Urinary bladder (tissue), 4 donors: ENCODE results near the gene TMEM140. TPM values are rescaled to one million over a fixed set of nuclear protein-coding genes. Genes with fewer than 3 reads are reported as not detected.
"Not testable (repeated sequence)": the region's sequence is repeated elsewhere in the genome, so short reads cannot be mapped to it uniquely, and the experiment has no call there.

Source experiments
- DNase-seq: peaks from one replicate; pipeline ENCODE4 v3.0.0-alpha.2; 2015; ENCODE audit errors: extremely low spot score
- H3K27ac ChIP-seq: one replicate; pipeline ENCODE4 v1.5.1; 2013; ENCODE audit warnings: low read depth, mild to moderate bottlenecking, moderate library complexity
- H3K36me3 ChIP-seq: one replicate; pipeline ENCODE4 v1.6.1; 2013; ENCODE audit warnings: mild to moderate bottlenecking, moderate library complexity; ENCODE audit not compliant: insufficient read depth
- H3K4me1 ChIP-seq: one replicate; pipeline ENCODE4 v1.6.1; 2013; ENCODE audit warnings: mild to moderate bottlenecking, moderate library complexity; ENCODE audit not compliant: insufficient read depth
- H3K4me3 ChIP-seq: one replicate; pipeline ENCODE4 v1.5.1; 2013; ENCODE audit warnings: low read depth, low read length
- WGBS: extraction: QIAGEN DNeasy Blood & Tissue Kit; methylation state at CpG from one replicate; pipeline ENCODE4 v1.1.7; 2013; 5-methylcytosine and 5-hydroxymethylcytosine counted together
- polyA plus RNA-seq: library from polyadenylated mRNA; stranded (reverse); fragments of 200-250 nt; gene quantifications from one replicate; pipeline ENCODE4 v1.2.3, GENCODE V29; 2013
- total RNA-seq: library from RNA; depleted of rRNA; stranded (reverse); fragments of >200 nt; gene quantifications from one replicate; pipeline ENCODE4 v1.2.3, GENCODE V29; 2014
- donor health status: healthy with polysubstance abuse.
- donor health status: healthy.

The TMEM140 gene
- total and polyA plus RNA-seq, 2 donors, result 9.2 to 18.1 TPM

GRCh38 chr7:135162382-135163001 lies 14.6 kb downstream of the TMEM140 start:
- no peak overlapping the region for H3K27ac ChIP-seq

GRCh38 chr7:135164357-135165061 lies 16.6 kb downstream of the TMEM140 start:
- H3K36me3 ChIP-seq, result no peaks in the 10 kb centered on the region
- no peak overlapping the region for H3K4me3 ChIP-seq
- H3K27ac ChIP-seq, result no peak overlapping the region
- 85% methylated on average over 18 of the region's 18 CpGs for WGBS
- no peak for DNase-seq
- H3K4me1 ChIP-seq, result peaks cover 2% of the 10 kb centered on the region

More at GRCh38 chr7:135162382-135163001, 14.6 kb downstream of the TMEM140 start:
- 96% methylated on average over 2 of the region's 2 CpGs for WGBS
- Histone ChIP-seq H3K36me3 (no peaks in the 10 kb centered on the region), H3K4me3 (no peak overlapping the region), H3K4me1 (peaks cover 2% of the 10 kb centered on the region)
- no peak for DNase-seq

GRCh38 chr7:135165862-135166261 lies 18.0 kb downstream of the TMEM140 start:
- no peaks in the 10 kb centered on the region for H3K4me1 ChIP-seq
- 83% methylated on average over 4 of the region's 4 CpGs for WGBS
- no peaks in the 10 kb centered on the region for H3K36me3 ChIP-seq
- H3K4me3 ChIP-seq, result no peak overlapping the region
- no peak overlapping the region for H3K27ac ChIP-seq
- no peak for DNase-seq

GRCh38 chr7:135166338-135166990 lies 18.6 kb downstream of the TMEM140 start:
- Histone ChIP-seq H3K4me1 (no peaks in the 10 kb centered on the region), H3K27ac (no peak overlapping the region), H3K4me3 (no peak overlapping the region), H3K36me3 (no peaks in the 10 kb centered on the region)
- DNase-seq, result no peak
- WGBS, result 80% methylated on average over 18 of the region's 18 CpGs

GRCh38 chr7:135167365-135167917 lies 19.6 kb downstream of the TMEM140 start:
- Histone ChIP-seq H3K4me1 (no peaks in the 10 kb centered on the region), H3K36me3 (no peaks in the 10 kb centered on the region), H3K4me3 (no peak overlapping the region), H3K27ac (no peak overlapping the region)
- 86% methylated on average over 12 of the region's 12 CpGs for WGBS
- DNase-seq, result no peak

- no peaks in the 10 kb centered on the region for H3K4me1 ChIP-seq
- no peaks in the 10 kb centered on the region for H3K36me3 ChIP-seq
- no peak overlapping the region for H3K4me3 ChIP-seq
- DNase-seq, result no peak
- 67% methylated on average over 9 of the region's 9 CpGs for WGBS
- H3K27ac ChIP-seq, result no peak overlapping the region
These were observed 20.1 kb downstream of the TMEM140 start for GRCh38 chr7:135168001-135168400.

GRCh38 chr7:135168489-135169140 lies 20.7 kb downstream of the TMEM140 start:
- Histone ChIP-seq H3K4me3 (no peak overlapping the region), H3K4me1 (no peaks in the 10 kb centered on the region), H3K36me3 (no peaks in the 10 kb centered on the region), H3K27ac (no peak overlapping the region)
- 92% methylated on average over 13 of the region's 13 CpGs for WGBS
- DNase-seq, result no peak

- Histone ChIP-seq H3K36me3 (no peaks in the 10 kb centered on the region), H3K4me1 (no peaks in the 10 kb centered on the region), H3K4me3 (peak overlapping the region; percentile 87), H3K27ac (peak overlapping the region; percentile 97)
- 61% methylated on average over 11 of the region's 11 CpGs for WGBS
- no peak for DNase-seq
These were observed 21.5 kb downstream of the TMEM140 start for GRCh38 chr7:135169141-135169963.

- Histone ChIP-seq H3K27ac (peak overlapping the region; percentile 97), H3K36me3 (no peaks in the 10 kb centered on the region), H3K4me1 (no peaks in the 10 kb centered on the region), H3K4me3 (peak overlapping the region; percentile 87)
- under 1% methylated on average over 17 of the region's 17 CpGs for WGBS
- no peak for DNase-seq
These were observed 22.0 kb downstream of the TMEM140 start for GRCh38 chr7:135169964-135170273.

- Histone ChIP-seq H3K4me1 (no peaks in the 10 kb centered on the region), H3K4me3 (peak within 1 kb of the TSS; percentile 87), H3K36me3 (no peaks in the 10 kb centered on the region), H3K27ac (peak within 1 kb of the TSS; percentile 97)
- peak; percentile 56 for DNase-seq
- under 1% methylated on average over 77 of the region's 77 CpGs for WGBS
These were observed 22.6 kb downstream of the TMEM140 start, which contains the start of gene CYREN for GRCh38 chr7:135170274-135170997. TSS of gene CYREN (minus strand) at chr7:135170707. CDS start at chr7:135168922, 1,785 bp downstream.

- DNase-seq, H3K36me3 ChIP-seq, H3K4me1 ChIP-seq: not testable (repeated sequence)
- Histone ChIP-seq H3K27ac (peak overlapping the region; percentile 97), H3K4me3 (peak overlapping the region; percentile 87)
- 16% methylated on average over 12 of the region's 12 CpGs for WGBS
These were observed 23.2 kb downstream of the TMEM140 start for GRCh38 chr7:135170998-135171481.

GRCh38 chr7:135171581-135172291 lies 23.9 kb downstream of the TMEM140 start:
- not testable (repeated sequence) for DNase-seq

More at GRCh38 chr7:135171581-135172291, 23.9 kb downstream of the TMEM140 start:
- not testable (repeated sequence) for H3K36me3 ChIP-seq, H3K27ac ChIP-seq, H3K4me3 ChIP-seq, H3K4me1 ChIP-seq
- WGBS, result 40% methylated on average over 19 of the region's 19 CpGs
